Gastroesophageal sphincter (tissue), 4 donors: ENCODE data around the gene CCSER1. TPM values are rescaled to one million over a fixed set of nuclear protein-coding genes. Genes with fewer than 3 reads are reported as not detected.

Source experiments
- ATAC-seq: fragments of 150-250 bp; one replicate; pipeline ENCODE4 v1.9.1; 2016; ENCODE audit warnings: mild to moderate bottlenecking, moderate library complexity
- H3K27ac ChIP-seq, 4 donors: fragments of 200-600 bp; sonication (generic) in 3 of 4; 1 replicate in 3 of 4; 2 replicates in 1 of 4; pipeline ENCODE4 v1.5.1; 2016 to 2019
- H3K27me3 ChIP-seq: fragments of 200-600 bp; sonication (generic); one replicate; pipeline ENCODE4 v1.5.1; 2019
- H3K36me3 ChIP-seq, 2 donors: fragments of 200-600 bp; sonication (generic); one replicate each; pipeline ENCODE4 v1.5.1; 2019; ENCODE audit warnings: control low read depth in 1 of 2
- H3K4me1 ChIP-seq, 3 donors: fragments of 200-600 bp; sonication (generic); 1 replicate in 2 of 3; 2 replicates in 1 of 3; pipeline ENCODE4 v1.5.1; 2016 to 2019; ENCODE audit warnings: control low read depth in 2 of 3
- H3K4me3 ChIP-seq, 2 donors: fragments of 200-600 bp; sonication (generic); one replicate each; pipeline ENCODE4 v1.5.1; 2019; ENCODE audit warnings: mild to moderate bottlenecking in 1 of 2, moderate library complexity in 1 of 2
- H3K9me3 ChIP-seq, 3 donors: fragments of 200-600 bp; sonication (generic); one replicate each; pipeline ENCODE4 v1.5.1; 2017 to 2019; ENCODE audit warnings: control low read depth in 2 of 3
- CTCF ChIP-seq, 4 experiments: fragments of 200-600 bp in 2 of 4; fragments of 450-650 bp in 2 of 4; sonication (generic) in 1 of 4; IDR thresholded peaks; one replicate each; pipeline ENCODE4 v1.5.1; 2017 to 2019; ENCODE audit warnings: antibody characterized with exemption in 4 of 4, mild to moderate bottlenecking in 2 of 4, moderate library complexity in 2 of 4
- EP300 ChIP-seq: sonication (generic); formaldehyde crosslinking; IDR thresholded peaks from one replicate; pipeline ENCODE4 v1.6.1; 2017; ENCODE audit warnings: antibody characterized with exemption, mild to moderate bottlenecking
- POLR2A ChIP-seq, 2 donors: fragments of 450-650 bp; IDR thresholded peaks; one replicate each; pipeline ENCODE4 v1.6.1; 2017; ENCODE audit warnings: antibody characterized with exemption in 2 of 2, mild to moderate bottlenecking in 2 of 2, moderate library complexity in 1 of 2
- POLR2AphosphoS5 ChIP-seq: sonication (generic); formaldehyde crosslinking; IDR thresholded peaks from one replicate; pipeline ENCODE4 v1.6.1; 2017; ENCODE audit warnings: antibody characterized with exemption
- WGBS, 2 donors: methylation state at CpG; one replicate each; pipeline ENCODE4 v1.1.5; 2018; ENCODE audit warnings: low coverage in 1 of 2; 5-methylcytosine and 5-hydroxymethylcytosine counted together
- total RNA-seq, 4 donors: library from RNA; depleted of rRNA; stranded (reverse); fragments of >200 nt; gene quantifications; one replicate each; pipeline ENCODE4 v1.1.0, GENCODE V29; 2016

Gene CCSER1
- total RNA-seq, 4 donors from 2014 or later, result 2.4 to 9.3 (median 4.6) TPM

GRCh38 chr4:90840291-90840690, 713.1 kb downstream of the CCSER1 start:
- Histone ChIP-seq H3K9me3 (no peaks in the 10 kb centered on the region), H3K4me1 (no peaks in the 10 kb centered on the region), H3K27me3 (no peaks in the 10 kb centered on the region), H3K36me3 (no peaks in the 10 kb centered on the region), H3K27ac (no peak overlapping the region), H3K4me3 (no peak overlapping the region)
- WGBS, 2 donors, result 89 to 95% methylated on average over 3 of the region's 3 CpGs
- TF ChIP-seq CTCF (IDR thresholded peaks at IDR 0.05), result no peak
- TF ChIP-seq EP300, result no peak
- TF ChIP-seq POLR2A (IDR thresholded peaks at IDR 0.05), result no peak
- TF ChIP-seq POLR2AphosphoS5, result no peak
- no peak for ATAC-seq

- no peak for ATAC-seq
- H3K9me3 ChIP-seq, result no peaks in the 10 kb centered on the region
- no peaks in the 10 kb centered on the region for H3K27me3 ChIP-seq
- H3K36me3 ChIP-seq, result no peaks in the 10 kb centered on the region
- no peak for TF ChIP-seq CTCF (IDR thresholded peaks at IDR 0.05)
- TF ChIP-seq EP300, result no peak
- no peak for TF ChIP-seq POLR2A (IDR thresholded peaks at IDR 0.05)
- TF ChIP-seq POLR2AphosphoS5, result no peak
- no peak overlapping the region for H3K4me3 ChIP-seq
- H3K4me1 ChIP-seq, result no peaks in the 10 kb centered on the region
- H3K27ac ChIP-seq, result no peak overlapping the region
Measured at GRCh38 chr4:90840828-90841227, 713.6 kb downstream of the CCSER1 start.

- no peak for ATAC-seq
- TF ChIP-seq POLR2A (IDR thresholded peaks at IDR 0.05) (no peak), CTCF (IDR thresholded peaks at IDR 0.05) (no peak), POLR2AphosphoS5 (no peak), EP300 (no peak)
- Histone ChIP-seq H3K27me3 (no peaks in the 10 kb centered on the region), H3K9me3 (no peaks in the 10 kb centered on the region), H3K4me3 (no peak overlapping the region), H3K4me1 (no peaks in the 10 kb centered on the region), H3K36me3 (no peaks in the 10 kb centered on the region), H3K27ac (no peak overlapping the region)
- 47 to 83% methylated on average over 1 of the region's 1 CpG for WGBS, 2 donors
Measured at GRCh38 chr4:90841676-90842075, 714.5 kb downstream of the CCSER1 start.

GRCh38 chr4:90842960-90843359, 715.8 kb downstream of the CCSER1 start:
- Histone ChIP-seq H3K4me1 (no peaks in the 10 kb centered on the region), H3K36me3 (no peaks in the 10 kb centered on the region), H3K9me3 (no peaks in the 10 kb centered on the region), H3K4me3 (no peak overlapping the region), H3K27me3 (no peaks in the 10 kb centered on the region), H3K27ac (no peak overlapping the region)
- WGBS, 2 donors, result 73 to 86% methylated on average over 2 of the region's 2 CpGs
- no peak for ATAC-seq
- TF ChIP-seq POLR2AphosphoS5 (no peak), CTCF (IDR thresholded peaks at IDR 0.05) (no peak), EP300 (no peak), POLR2A (IDR thresholded peaks at IDR 0.05) (no peak)

GRCh38 chr4:90844241-90844640, 717.0 kb downstream of the CCSER1 start:
- no peak overlapping the region for H3K4me3 ChIP-seq
- H3K27ac ChIP-seq, result no peak overlapping the region
- no peaks in the 10 kb centered on the region for H3K4me1 ChIP-seq
- no peak for TF ChIP-seq POLR2AphosphoS5
- no peak for TF ChIP-seq CTCF (IDR thresholded peaks at IDR 0.05)
- no peak for TF ChIP-seq POLR2A (IDR thresholded peaks at IDR 0.05)
- TF ChIP-seq EP300, result no peak
- H3K9me3 ChIP-seq, result no peaks in the 10 kb centered on the region
- no peaks in the 10 kb centered on the region for H3K27me3 ChIP-seq
- ATAC-seq, result no peak
- H3K36me3 ChIP-seq, result no peaks in the 10 kb centered on the region
